GM23338 (cell line): ENCODE measurements around the gene ZNHIT1. TPM values are rescaled to one million over a fixed set of nuclear protein-coding genes. Genes with fewer than 3 reads are reported as not detected.
"Not testable (repeated sequence)": the region's sequence is repeated elsewhere in the genome, so short reads cannot be mapped to it uniquely, and the experiment has no call there.

Experiments
- ATAC-seq: fragments of 200-7000 bp; cut with Tn5 transposase; 3 replicates; pipeline ENCODE4 v1.9.1; 2020
- DNase-seq: peaks from one replicate; pipeline ENCODE4 v3.0.0-alpha.2; 2015; ENCODE audit warnings: low spot score
- H2AFZ ChIP-seq: fragments of 200-600 bp; sonication (generic); 2 replicates; pipeline ENCODE4 v1.8.0; 2016; ENCODE audit warnings: antibody characterized with exemption, mild to moderate bottlenecking, moderate library complexity
- H3F3A ChIP-seq: fragments of 200-600 bp; sonication (generic); replicated peaks from 2 replicates; pipeline ENCODE4 v1.8.0; 2017; ENCODE audit warnings: antibody characterized with exemption, mixed run types, low read depth
- H3K27ac ChIP-seq: fragments of 200-600 bp; sonication (generic); 2 replicates; pipeline ENCODE4 v1.6.1; 2016; ENCODE audit warnings: low read depth
- H3K27me3 ChIP-seq: fragments of 200-600 bp; sonication (generic); 2 replicates; pipeline ENCODE4 v1.8.0; 2016; ENCODE audit warnings: mild to moderate bottlenecking, mixed run types, moderate library complexity; ENCODE audit not compliant: insufficient read depth
- H3K36me3 ChIP-seq: fragments of 200-600 bp; sonication (generic); 2 replicates; pipeline ENCODE4 v1.8.0; 2016; ENCODE audit warnings: mild to moderate bottlenecking; ENCODE audit not compliant: insufficient read depth
- H3K4me1 ChIP-seq: fragments of 200-600 bp; sonication (generic); 2 replicates; pipeline ENCODE4 v1.8.0; 2016; ENCODE audit warnings: mild to moderate bottlenecking, moderate library complexity; ENCODE audit not compliant: insufficient read depth
- H3K4me2 ChIP-seq: fragments of 200-600 bp; sonication (generic); 2 replicates; pipeline ENCODE4 v1.7.1; 2017; ENCODE audit warnings: mixed run types
- H3K4me3 ChIP-seq: fragments of 200-600 bp; sonication (generic); 2 replicates; pipeline ENCODE4 v1.6.1; 2016; ENCODE audit warnings: mixed run types
- H3K79me2 ChIP-seq: fragments of 200-600 bp; sonication (generic); replicated peaks from 2 replicates; pipeline ENCODE4 v1.8.0; 2017; ENCODE audit warnings: mild to moderate bottlenecking; ENCODE audit not compliant: insufficient read depth
- H3K9me2 ChIP-seq: fragments of 200-600 bp; sonication (generic); 2 replicates; pipeline ENCODE4 v1.8.0; 2017; ENCODE audit not compliant: insufficient read depth
- H4K20me1 ChIP-seq: fragments of 200-600 bp; sonication (generic); replicated peaks from 2 replicates; pipeline ENCODE4 v1.8.0; 2017; ENCODE audit warnings: mild to moderate bottlenecking; ENCODE audit not compliant: insufficient read depth
- H3K27ac Mint-ChIP-seq: 2 replicates; pipeline ENCODE4 v1.8.0; 2020; ENCODE audit warnings: inconsistent platforms, mild to moderate bottlenecking, moderate library complexity, mixed read lengths
- H3K27me3 Mint-ChIP-seq: 3 replicates; pipeline ENCODE4 v1.8.0; 2022; ENCODE audit warnings: low read depth, mild to moderate bottlenecking, moderate library complexity, mixed read lengths, inconsistent platforms; ENCODE audit not compliant: insufficient read depth, poor library complexity
- H3K36me3 Mint-ChIP-seq: 3 replicates; pipeline ENCODE4 v1.8.0; 2021; ENCODE audit warnings: low read depth, mild to moderate bottlenecking, inconsistent platforms, moderate library complexity, mixed read lengths
- H3K4me1 Mint-ChIP-seq: 3 replicates; pipeline ENCODE4 v1.8.0; 2020; ENCODE audit warnings: mild to moderate bottlenecking, inconsistent platforms, mixed read lengths
- H3K4me3 Mint-ChIP-seq: 3 replicates; pipeline ENCODE4 v1.8.0; 2021; ENCODE audit warnings: moderate library complexity, mild to moderate bottlenecking, inconsistent platforms, mixed read lengths
- H3K9me3 Mint-ChIP-seq: 3 replicates; pipeline ENCODE4 v1.8.0; 2020; ENCODE audit warnings: moderate library complexity, mild to moderate bottlenecking, inconsistent platforms, mixed read lengths
- ETS1 ChIP-seq: IDR thresholded peaks from 2 replicates; pipeline ENCODE4 v1.6.1; 2016; ENCODE audit warnings: antibody characterized with exemption
- NANOG ChIP-seq: IDR thresholded peaks from 2 replicates; pipeline ENCODE4 v1.6.1; 2016; ENCODE audit warnings: antibody characterized with exemption, borderline replicate concordance
- REST ChIP-seq: IDR thresholded peaks from one replicate; pipeline ENCODE4 v1.6.1; 2018; ENCODE audit warnings: antibody characterized with exemption; ENCODE audit not compliant: unreplicated experiment
- ZNF462 ChIP-seq: fragments of 250-450 bp; sonication (Bioruptor Pico); IDR thresholded peaks from 2 replicates; pipeline ENCODE4 v1.5.0; 2020; ENCODE audit warnings: mild to moderate bottlenecking, moderate library complexity
- polyA plus RNA-seq: library from polyadenylated mRNA; unstranded; fragments of >200 nt; fragmentation: Nextera tagmentation; extraction: Ambion mirVana; gene quantifications from 2 replicates; pipeline ENCODE4 v1.2.1, GENCODE V29; 2016
- total RNA-seq: library from RNA; depleted of rRNA; stranded (reverse); fragments of >200 nt; shearing (Covaris generic); gene quantifications from 2 replicates; pipeline ENCODE4 v1.2.3, GENCODE V29; 2014
- TF ChIP-seq, protein P1 (sequence below), 2 experiments: fragments of 200-600 bp in 1 of 2; sonication (generic) in 1 of 2; conservative IDR thresholded peaks; 2 replicates each; pipeline versions ENCODE4 v1.5.1 to v1.6.1; 2016 to 2017; ENCODE audit warnings: antibody characterized with exemption in 2 of 2, low read depth in 2 of 2, mild to moderate bottlenecking in 2 of 2, moderate library complexity in 1 of 2

Gene ZNHIT1
- total and polyA plus RNA-seq, 2 experiments from 2014 or later: 64.6 to 113 TPM

DNA sequence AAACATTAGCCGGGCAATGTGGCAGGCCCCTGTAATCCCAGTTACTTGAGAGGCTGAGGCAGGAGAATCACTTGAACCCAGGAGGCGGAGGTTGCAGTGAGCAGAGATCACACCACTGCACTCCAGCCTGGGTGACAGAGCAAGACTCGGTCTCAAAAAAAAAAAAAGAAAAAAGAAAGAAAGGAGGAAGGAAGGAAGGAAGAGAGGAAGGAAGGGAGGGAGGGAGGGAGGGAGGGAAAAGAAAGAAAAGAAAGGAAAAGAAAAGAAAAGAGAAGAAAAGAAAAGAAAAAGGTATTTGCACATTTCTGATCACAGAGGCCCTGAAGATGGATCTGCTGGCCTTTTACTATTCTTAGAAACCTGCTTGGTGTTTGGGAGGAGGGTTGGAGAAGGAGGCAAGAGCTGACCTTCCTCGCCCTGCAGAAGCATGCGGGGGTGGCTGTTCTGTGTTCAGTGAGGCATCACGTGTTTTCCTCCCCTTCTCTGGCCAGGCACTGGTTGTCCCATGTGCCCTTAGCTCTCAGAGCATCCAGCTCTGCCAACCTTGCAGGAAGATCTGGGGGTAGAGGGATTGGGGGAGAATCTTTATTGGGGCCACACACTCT, 46.2 kb downstream of the ZNHIT1 start:
- not testable (repeated sequence) for H3K36me3 ChIP-seq, H4K20me1 ChIP-seq, H3K27ac Mint-ChIP-seq, H3K9me2 ChIP-seq, H3F3A ChIP-seq, H3K27me3 ChIP-seq, H3K27ac ChIP-seq, H3K9me3 Mint-ChIP-seq, H3K36me3 Mint-ChIP-seq, H3K4me1 Mint-ChIP-seq, H3K79me2 ChIP-seq, H3K4me3 ChIP-seq, DNase-seq, H3K27me3 Mint-ChIP-seq, ATAC-seq, H3K4me2 ChIP-seq, H3K4me1 ChIP-seq, H3K4me3 Mint-ChIP-seq
- peak overlapping the region; percentile 59; the same call in 1 of the 2 replicates for H2AFZ ChIP-seq

GRCh38 chr7:101265622-101266516, 47.9 kb downstream of the ZNHIT1 start:
- Histone ChIP-seq H3K4me3 (no peak overlapping the region), H2AFZ (no peak overlapping the region), H3K36me3 (no peaks in the 10 kb centered on the region), H3K9me2 (no peaks in the 10 kb centered on the region), H4K20me1 (no peaks in the 10 kb centered on the region), H3F3A (no peaks in the 10 kb centered on the region), H3K4me2 (no peak overlapping the region), H3K4me1 (peaks cover 3% of the 10 kb centered on the region; the same call in 1 of the 2 replicates), H3K79me2 (no peaks in the 10 kb centered on the region), H3K27me3 (no peaks in the 10 kb centered on the region), H3K27ac (no peak overlapping the region)
- DNase-seq: no peak
- H3K4me1 Mint-ChIP-seq: peaks cover 3% of the 10 kb centered on the region; the same call in 1 of the 3 replicates
- H3K27me3 Mint-ChIP-seq: peaks cover 12% of the 10 kb centered on the region
- ATAC-seq: no peak
- peaks cover 13% of the 10 kb centered on the region; the same call in 2 of the 3 replicates for H3K9me3 Mint-ChIP-seq
- no peak for TF ChIP-seq ETS1
- TF ChIP-seq, protein P1, sequence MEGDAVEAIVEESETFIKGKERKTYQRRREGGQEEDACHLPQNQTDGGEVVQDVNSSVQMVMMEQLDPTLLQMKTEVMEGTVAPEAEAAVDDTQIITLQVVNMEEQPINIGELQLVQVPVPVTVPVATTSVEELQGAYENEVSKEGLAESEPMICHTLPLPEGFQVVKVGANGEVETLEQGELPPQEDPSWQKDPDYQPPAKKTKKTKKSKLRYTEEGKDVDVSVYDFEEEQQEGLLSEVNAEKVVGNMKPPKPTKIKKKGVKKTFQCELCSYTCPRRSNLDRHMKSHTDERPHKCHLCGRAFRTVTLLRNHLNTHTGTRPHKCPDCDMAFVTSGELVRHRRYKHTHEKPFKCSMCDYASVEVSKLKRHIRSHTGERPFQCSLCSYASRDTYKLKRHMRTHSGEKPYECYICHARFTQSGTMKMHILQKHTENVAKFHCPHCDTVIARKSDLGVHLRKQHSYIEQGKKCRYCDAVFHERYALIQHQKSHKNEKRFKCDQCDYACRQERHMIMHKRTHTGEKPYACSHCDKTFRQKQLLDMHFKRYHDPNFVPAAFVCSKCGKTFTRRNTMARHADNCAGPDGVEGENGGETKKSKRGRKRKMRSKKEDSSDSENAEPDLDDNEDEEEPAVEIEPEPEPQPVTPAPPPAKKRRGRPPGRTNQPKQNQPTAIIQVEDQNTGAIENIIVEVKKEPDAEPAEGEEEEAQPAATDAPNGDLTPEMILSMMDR (conservative IDR thresholded peaks at IDR 0.05; ENCODE audit: low read depth in 2 of 2): no peak
- no peak for TF ChIP-seq REST
- TF ChIP-seq NANOG: no peak
- no peak for TF ChIP-seq ZNF462 (CRISPR knock-in tag)
- H3K4me3 Mint-ChIP-seq: no peak overlapping the region
- H3K27ac Mint-ChIP-seq: no peak overlapping the region
- H3K36me3 Mint-ChIP-seq: no peaks in the 10 kb centered on the region
